ENCODE measurements around the gene EXOC4.

DNA sequence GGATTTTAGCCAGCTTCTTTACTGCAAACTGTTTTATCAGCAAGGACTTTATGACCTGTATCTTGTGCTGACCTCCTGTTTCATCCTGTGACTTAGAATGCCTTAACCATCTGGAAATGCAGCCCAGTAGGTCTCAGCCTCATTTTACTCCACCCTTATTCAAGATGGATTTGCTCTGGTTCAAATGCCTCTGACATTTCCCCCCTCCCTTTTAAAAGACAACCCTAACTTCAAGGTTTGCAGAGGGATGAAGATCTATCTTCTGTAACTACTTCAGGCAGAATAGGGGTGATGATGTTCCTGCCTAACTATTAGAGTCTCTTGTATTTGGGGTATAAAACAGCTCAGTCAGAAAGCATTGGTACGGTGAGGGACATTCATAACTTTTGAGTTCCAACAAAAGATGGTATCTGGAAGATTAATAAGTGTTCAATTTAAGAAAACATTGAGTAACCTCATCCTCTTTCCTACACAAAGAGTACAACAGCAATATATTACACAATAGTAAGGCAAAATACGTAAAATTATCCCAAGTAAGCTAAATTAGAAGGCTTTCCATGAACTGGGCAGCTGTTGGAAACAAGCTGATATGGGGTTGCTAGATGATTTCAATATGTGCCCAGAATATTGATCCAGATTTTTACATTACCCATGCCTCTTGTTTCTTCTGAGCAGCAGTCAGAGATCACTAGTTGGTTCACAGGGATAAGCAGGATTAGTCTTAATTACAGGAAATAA, 834.3 kb downstream of the EXOC4 start:
- TF ChIP-seq, protein P1, sequence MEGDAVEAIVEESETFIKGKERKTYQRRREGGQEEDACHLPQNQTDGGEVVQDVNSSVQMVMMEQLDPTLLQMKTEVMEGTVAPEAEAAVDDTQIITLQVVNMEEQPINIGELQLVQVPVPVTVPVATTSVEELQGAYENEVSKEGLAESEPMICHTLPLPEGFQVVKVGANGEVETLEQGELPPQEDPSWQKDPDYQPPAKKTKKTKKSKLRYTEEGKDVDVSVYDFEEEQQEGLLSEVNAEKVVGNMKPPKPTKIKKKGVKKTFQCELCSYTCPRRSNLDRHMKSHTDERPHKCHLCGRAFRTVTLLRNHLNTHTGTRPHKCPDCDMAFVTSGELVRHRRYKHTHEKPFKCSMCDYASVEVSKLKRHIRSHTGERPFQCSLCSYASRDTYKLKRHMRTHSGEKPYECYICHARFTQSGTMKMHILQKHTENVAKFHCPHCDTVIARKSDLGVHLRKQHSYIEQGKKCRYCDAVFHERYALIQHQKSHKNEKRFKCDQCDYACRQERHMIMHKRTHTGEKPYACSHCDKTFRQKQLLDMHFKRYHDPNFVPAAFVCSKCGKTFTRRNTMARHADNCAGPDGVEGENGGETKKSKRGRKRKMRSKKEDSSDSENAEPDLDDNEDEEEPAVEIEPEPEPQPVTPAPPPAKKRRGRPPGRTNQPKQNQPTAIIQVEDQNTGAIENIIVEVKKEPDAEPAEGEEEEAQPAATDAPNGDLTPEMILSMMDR (IDR thresholded peaks at IDR 0.05) = no peak
- no peak for TF ChIP-seq POLR2A (IDR thresholded peaks at IDR 0.05)
